Stimulated activated CD8-positive, alpha-beta memory T cell treated with anti-CD3 and anti-CD28 coated beads, Interleukin-2, amount 100 ng/mL, for 1 hour (primary cell): Measurements from ENCODE around the gene ABR.
A peak's percentile ranks its signal among the peaks of the same experiment; 100 is the strongest.

ENCODE experiments used
- DNase-seq, 2 donors: peaks; one replicate each; pipeline ENCODE4 v3.0.0-alpha.2; 2020; ENCODE audit warnings: low read depth in 2 of 2

ABR gene

DNA sequence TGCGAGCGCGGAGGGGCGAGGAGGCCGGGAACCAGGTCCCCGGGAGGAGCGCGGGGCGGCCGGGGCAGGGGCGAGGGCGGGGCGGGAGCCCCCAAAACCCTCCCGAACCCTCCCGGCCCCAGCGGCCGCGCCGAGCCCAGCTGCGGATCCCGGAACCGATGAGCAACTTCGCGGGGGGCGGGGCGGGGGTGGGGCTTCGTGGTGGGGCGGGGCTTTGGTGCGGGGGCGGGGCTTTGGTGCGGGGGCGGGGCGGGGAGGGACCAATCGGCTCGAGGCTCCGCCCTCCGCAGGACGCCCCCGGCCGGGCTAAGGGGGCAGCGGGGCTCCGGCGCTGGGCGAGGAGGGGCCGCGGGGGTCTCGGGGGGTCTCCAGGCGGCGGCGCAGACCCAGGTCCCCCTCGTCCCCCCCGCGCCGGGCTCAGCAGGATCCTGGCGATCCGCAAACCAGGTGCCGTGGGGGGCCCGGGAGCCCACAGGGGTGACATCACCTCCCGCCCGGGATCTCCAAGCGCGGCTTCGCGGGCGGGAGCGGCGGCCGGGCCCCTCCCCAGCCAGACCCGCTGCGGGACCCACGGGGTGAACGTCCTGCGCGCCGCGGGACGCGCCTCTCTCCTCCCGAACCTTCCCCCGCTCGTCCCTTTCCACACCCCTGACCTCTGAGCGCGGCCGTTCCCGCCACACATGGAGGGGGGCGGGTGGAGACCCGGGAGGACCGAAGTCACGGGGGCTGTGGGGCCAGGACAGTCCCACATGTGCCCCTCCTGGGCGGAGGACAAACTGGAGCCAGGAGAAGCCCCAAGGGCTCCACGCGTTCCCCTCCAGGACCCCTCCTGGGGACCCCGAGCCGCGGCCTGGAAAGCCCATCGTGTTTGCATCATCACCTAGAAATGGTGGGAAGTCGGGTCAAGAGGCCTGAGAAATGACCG, at the start of gene ABR:
Gene ABR (minus strand): TSS at position 164 of the 925 bp plus-strand sequence. CDS start 254 bp downstream, outside the sequence.
- peak; percentile 24 to 48 for DNase-seq

GRCh38 chr17:1229349-1229899, 49.6 kb upstream of the ABR start:
- DNase-seq = peak in 1 of 2 donors; percentile 17

DNA sequence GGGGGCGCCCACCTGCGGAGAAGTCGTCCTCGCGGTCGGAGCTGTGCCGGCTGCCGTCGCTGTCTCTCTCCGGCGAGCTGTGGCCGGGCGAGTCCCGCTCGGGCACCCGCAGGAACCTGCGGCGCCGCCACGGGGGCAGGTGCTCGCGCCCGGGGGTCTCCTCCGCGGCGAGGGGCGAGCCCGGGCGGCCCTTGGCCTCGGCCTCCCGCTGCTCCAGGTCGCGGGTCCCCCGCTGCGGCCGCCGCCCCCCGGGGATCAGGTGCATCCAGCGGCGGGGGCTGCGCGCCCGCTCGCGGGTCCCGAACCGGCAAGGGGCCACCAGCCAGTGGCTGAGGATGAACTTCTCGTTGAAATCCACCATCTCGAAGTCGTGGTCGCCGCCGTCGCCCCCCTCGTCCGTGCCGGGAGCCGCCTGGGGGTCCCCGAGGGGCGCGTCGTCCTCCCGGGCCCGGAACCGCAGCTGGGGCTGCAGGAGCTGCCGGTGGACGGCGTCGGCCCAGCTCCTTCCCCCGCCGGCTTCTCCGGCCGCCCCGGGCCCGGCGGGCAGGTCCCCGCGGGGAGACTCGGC, 49.1 kb upstream of the ABR start:
- no peak for DNase-seq

- DNase-seq = no peak
These were observed 48.4 kb upstream of the ABR start for GRCh38 chr17:1227917-1228780.

GRCh38 chr17:1227365-1227764, 47.6 kb upstream of the ABR start:
- no peak for DNase-seq

- no peak for DNase-seq
These were observed 46.5 kb upstream of the ABR start for GRCh38 chr17:1226308-1226707.

GRCh38 chr17:1224330-1224729, 44.5 kb upstream of the ABR start:
- no peak for DNase-seq

DNA sequence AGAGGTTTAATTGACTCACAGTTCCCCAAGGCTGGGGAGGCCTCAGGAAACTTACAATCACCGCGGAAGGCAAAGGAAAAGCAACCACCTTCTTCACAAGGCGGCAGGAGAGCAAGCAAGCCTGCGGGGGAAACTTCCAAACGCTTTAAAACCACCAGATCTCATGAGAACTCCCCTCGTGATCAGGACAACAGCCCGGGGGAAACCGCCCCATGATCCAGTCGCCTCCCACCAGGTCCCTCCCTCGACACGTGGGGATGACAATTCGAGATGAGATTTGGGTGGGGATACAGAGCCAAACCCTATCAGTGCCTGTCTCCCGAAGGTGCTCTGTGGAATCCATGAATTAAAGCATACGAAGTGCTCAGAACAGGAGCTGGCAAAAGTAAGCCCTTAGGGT, 43.9 kb upstream of the ABR start:
- no peak for DNase-seq

DNA sequence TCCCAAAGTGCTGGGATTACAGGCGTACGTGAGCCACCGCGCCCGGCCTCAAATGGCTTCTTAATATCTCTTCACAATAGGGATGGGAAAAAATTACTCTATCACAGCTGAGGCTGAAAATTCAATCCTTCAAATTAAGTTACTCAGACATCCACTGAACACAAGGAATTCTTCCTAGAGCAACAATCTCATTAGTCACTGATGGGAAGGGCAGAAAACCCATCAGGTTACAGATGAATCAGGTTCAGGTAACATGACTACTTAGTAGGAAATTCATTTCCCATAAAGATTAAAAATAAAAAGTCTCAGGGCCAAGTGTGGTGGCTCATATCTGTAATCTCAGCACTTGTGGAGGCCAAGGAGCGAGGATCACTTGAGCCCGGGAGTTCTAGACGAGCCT, 42.5 kb upstream of the ABR start:
- DNase-seq = no peak

GRCh38 chr17:1221209-1221608, 41.4 kb upstream of the ABR start:
- DNase-seq = no peak

DNA sequence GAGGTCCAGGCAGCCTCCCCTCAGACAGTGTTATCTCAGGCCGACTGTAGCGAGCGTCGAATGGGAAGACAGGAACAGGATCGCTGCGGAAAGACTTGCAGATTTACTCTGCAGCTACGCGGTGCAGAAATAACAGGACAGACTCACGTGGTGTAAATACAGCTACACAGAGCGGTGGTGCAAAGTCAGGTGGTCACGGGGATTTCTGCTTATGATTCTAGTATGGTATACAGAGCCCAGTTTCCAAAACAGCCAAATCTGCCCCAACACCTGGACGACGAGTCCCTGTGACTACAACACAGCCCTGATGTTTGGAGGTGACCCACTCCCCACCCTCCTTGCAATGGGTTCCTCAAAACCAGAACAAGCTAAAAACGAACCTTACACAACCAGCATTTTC, 40.6 kb upstream of the ABR start:
- no peak for DNase-seq

DNA sequence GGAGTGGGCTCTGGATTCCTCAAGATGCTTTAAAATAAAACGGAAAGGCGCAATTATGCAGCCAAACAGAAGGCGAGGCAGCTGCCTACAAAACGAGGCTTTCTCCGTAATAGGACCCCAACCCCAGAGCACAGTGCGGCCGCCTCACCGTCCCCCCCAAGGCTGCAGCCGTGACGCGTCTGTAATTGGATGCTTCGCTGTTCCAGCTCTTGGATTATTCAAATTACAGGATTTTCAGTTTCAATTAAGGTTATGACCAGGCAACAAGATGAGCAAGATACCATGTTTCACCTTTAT, 37.3 kb upstream of the ABR start:
- no peak for DNase-seq

GRCh38 chr17:1216217-1217088, 36.7 kb upstream of the ABR start:
- DNase-seq = no peak

- no peak for DNase-seq
These were observed 33.2 kb upstream of the ABR start for GRCh38 chr17:1212946-1213345.

DNA sequence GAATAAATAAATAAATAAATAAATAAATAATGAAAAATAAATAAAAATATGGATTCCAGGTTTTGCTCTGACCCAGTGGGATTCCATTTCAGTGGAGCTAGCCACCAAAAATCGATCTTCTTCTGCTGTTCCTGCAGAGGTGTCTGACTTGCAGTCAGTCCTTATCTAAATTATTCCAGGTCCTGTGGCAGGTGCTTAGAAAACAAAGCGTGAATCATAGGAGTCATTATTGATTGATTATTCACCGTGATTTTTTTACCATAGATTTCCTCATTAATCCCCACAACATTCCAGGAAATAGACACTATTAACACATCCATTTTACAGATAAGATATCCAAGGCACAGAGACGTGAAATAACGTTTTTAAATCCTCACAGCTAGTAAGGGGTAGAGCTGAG, 31.5 kb upstream of the ABR start:
- DNase-seq = no peak

DNA sequence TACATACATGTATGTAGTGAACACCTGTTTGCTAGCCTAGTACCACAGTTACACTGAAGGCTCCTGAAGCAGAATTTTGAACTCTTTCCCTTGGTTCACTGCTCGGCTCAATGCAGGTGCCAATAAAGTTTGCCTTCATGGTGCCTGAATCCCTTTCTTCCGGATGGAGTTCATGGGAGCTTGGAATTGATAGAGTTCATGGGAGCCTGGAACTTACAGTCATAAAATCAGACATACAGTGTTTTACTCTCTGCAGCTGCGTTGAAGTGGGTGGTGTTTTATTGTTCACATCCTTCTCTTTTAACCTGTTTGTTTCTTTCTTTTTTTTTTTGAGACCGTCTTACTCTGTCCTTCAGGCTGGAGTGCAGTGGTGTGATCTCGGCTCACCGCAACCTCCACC, 29.2 kb upstream of the ABR start:
- DNase-seq = no peak

DNA sequence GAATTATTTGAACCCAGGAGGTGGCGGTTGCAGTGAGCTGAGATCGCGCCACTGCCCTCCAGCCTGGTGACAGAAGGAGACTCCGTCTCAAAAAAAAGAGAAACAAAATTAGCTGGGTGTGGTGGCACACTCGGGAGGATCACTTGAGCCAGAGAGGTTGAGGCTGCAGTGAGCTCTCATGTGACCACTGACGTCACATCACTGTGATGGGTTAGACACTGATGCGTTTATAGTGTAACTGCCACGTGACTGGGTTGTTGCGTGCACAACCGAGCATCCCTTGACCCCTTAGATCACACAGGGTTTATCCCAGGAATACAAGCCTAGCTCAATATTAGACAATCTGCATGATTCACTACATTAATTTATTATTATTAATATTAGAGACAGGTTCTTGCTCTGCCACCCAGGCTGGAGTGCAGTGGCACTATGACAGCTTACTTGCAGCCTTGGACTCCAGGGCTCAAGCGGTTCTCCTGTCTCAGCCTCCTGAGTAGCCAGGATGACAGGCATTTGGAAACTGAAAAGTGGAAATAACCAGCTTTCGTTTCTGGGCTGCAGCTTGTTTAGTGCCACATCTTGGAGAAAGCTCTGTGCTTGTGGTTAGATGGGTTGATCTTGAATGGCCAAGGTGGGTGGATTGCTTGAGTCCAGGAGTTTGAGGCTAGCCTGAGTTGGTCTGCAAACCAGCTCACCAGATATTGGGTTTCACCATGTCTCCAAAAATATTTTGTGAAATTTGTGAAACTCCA, 26.4 kb upstream of the ABR start:
- DNase-seq = no peak

GRCh38 chr17:1203967-1204291, 24.1 kb upstream of the ABR start:
- no peak for DNase-seq

- peak; percentile 15 to 46 for DNase-seq
These were observed 23.6 kb upstream of the ABR start for GRCh38 chr17:1203111-1203966.

DNA sequence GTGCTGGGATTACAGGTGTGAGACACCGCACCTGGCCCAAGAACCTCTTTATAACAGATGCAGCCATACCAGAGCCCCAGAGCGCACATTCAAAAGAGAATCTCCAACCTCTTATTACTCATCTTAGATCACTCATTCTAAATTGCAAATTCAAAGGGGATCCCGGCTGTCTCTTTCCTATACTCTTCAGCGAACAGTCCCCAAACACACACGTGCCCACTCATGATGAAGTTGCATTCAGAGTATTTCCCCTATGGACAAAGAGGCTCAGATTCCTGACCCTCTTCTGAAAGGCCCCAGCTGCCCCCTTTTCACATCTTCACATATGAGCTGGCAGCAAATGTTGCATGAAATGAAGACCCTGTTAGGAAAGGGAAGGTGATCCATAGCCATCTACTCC, 22.5 kb upstream of the ABR start:
- DNase-seq = no peak
